VCaP (cell line): ENCODE data around the gene ZNF836.

Experiments used
- H3K27ac ChIP-seq: fragments of 450-650 bp; 2 replicates; pipeline ENCODE4 v1.5.1; 2017
- CTCF ChIP-seq: fragments of 450-650 bp; conservative IDR thresholded peaks from 2 replicates; pipeline ENCODE4 v1.5.1; 2017; ENCODE audit warnings: mild to moderate bottlenecking, moderate library complexity

The ZNF836 gene

GRCh38 chr19:52191951-52192350, 20.5 kb upstream of the ZNF836 start:
- no peak for TF ChIP-seq CTCF
- peak overlapping the region; percentile 99 for H3K27ac ChIP-seq

DNA sequence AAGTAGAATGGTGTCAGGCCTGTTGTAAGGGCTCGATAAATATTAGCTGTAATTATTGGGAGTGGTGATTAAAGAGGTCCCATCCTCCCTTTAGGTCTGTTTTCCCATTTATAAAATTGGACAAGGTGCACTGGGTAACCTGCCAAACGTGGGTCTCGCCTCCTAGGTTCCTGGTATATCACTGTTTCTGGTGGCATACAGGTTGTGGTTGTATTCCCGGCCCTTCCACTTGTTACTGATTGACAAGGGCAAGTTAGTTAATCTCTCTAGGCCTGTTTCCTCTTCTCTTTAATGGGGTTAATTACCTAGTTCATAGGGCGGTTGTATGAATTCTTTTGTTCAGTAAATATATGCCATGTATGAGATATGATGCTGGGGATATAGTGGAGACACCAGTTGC, 20.0 kb upstream of the ZNF836 start:
- H3K27ac ChIP-seq = peak overlapping the region; percentile 99
- no peak for TF ChIP-seq CTCF

DNA sequence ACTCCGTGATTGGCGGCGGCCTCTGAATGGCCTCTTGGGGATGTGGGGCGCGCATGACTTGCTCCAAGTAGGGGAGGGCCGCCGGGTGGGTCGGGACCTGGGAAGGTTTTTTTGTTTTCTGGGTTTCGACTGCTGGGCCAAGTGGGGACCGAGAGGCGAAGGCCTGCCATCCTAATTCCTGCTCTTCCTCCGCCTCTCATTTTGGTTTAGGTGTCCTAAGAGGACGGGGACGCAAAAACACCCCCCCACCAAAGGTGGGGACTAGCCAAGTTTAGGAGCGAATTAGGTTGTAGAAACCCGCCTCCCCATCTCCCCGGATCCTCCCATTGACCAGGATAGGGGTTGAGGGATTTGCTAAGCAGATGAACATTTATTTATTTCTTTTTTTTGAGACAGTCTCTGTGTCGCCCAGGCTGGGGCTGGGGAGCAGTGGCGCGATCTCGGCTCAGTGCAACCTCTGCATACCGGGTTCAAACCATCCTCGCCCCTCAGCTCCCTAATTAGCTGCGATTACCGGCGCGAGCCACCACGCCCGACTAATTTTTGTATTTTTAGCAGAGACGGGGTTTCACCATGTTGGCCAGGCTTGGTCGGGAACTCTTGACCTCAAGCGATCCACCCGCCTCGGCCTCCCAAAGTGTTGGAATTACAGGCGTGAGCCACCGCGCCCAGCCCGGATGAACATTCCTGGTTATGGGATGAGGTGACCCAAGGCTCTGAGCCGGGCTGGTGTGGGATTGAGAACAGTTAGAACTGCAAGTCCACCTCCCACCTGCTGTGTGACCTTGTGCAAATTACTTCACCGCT, 19.3 kb upstream of the ZNF836 start:
- no peak for TF ChIP-seq CTCF
- H3K27ac ChIP-seq = peak overlapping the region; percentile 99

DNA sequence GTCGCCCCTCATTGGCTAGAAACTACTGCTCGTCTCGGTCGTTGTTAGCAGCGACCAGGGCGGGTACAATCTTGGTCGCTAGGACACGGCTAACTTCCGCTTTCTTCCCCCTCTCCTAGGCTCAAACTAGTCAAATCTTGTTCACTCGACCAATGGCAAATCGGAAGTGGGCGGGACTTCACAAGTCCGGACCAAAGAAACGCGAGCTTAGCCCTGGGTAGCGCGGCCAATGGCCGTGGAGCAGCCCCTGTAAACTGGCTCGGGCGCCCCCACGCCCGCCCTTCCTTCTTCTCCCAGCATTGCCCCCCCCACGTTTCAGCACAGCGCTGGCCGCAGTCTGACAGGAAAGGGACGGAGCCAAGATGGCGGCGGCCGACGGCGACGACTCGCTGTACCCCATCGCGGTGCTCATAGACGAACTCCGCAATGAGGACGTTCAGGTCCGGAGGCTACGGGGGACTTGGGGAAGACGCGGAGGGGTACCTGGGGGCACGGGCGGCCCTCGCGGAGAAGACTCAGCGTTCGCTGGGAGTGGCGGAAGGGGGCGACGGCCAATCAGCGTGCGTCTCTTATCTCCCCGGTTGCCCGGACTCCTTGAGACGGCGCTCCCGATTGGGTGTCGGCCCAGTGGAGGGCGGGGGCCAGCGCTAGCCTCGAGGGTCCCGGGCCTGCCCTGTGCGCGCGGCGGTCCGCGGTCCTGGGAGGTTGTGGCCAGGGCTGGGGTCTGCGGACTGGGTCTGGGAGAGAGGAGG, 18.5 kb upstream of the ZNF836 start, which contains the start of gene PPP2R1A:
Gene PPP2R1A, plus strand, starts transcription at position 318 of the 752 bp plus-strand sequence. Its CDS starts 45 bp downstream, at position 363.
- TF ChIP-seq CTCF = no peak
- H3K27ac ChIP-seq = peak within 1 kb of the TSS; percentile 99

GRCh38 chr19:52188822-52189734, 17.7 kb upstream of the ZNF836 start:
- H3K27ac ChIP-seq = peak overlapping the region; percentile 99
- TF ChIP-seq CTCF = no peak

DNA sequence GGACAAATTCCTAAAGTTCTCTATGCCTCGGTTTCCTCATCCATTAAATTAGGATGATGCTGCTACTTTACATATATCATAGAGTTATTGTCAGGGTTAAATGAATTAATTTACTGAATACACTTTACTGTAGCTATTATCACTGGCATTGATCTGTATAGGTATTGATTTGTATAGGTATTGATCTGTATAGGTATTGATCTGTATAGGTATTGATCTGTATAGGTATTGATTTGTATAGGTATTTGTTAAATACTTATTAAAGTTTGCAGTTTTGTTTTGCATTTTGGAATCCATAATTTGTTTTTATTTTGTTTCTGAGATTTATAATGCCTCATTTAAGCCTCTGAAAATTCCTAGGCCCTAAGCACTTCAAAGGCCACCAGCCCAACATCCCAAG, 16.0 kb upstream of the ZNF836 start:
- TF ChIP-seq CTCF = no peak
- H3K27ac ChIP-seq = peak overlapping the region; percentile 99

- no peak for TF ChIP-seq CTCF
Measured at GRCh38 chr19:52176574-52176973, 5.2 kb upstream of the ZNF836 start.

More at GRCh38 chr19:52176574-52176973, 5.2 kb upstream of the ZNF836 start:
- no peak overlapping the region for H3K27ac ChIP-seq
